ENCODE data around the gene C4orf50. TPM values are rescaled to one million over a fixed set of nuclear protein-coding genes. Genes with fewer than 3 reads are reported as not detected.

The C4orf50 gene
- total and polyA plus RNA-seq, 11 donors: 0.05 to 0.11 TPM; not detected in 9

GRCh38 chr4:5989236-5990225 lies 28.7 kb downstream of the C4orf50 start:
- TF ChIP-seq, protein P1, sequence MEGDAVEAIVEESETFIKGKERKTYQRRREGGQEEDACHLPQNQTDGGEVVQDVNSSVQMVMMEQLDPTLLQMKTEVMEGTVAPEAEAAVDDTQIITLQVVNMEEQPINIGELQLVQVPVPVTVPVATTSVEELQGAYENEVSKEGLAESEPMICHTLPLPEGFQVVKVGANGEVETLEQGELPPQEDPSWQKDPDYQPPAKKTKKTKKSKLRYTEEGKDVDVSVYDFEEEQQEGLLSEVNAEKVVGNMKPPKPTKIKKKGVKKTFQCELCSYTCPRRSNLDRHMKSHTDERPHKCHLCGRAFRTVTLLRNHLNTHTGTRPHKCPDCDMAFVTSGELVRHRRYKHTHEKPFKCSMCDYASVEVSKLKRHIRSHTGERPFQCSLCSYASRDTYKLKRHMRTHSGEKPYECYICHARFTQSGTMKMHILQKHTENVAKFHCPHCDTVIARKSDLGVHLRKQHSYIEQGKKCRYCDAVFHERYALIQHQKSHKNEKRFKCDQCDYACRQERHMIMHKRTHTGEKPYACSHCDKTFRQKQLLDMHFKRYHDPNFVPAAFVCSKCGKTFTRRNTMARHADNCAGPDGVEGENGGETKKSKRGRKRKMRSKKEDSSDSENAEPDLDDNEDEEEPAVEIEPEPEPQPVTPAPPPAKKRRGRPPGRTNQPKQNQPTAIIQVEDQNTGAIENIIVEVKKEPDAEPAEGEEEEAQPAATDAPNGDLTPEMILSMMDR (IDR thresholded peaks at IDR 0.05): no peak
- no peak for TF ChIP-seq POLR2A (IDR thresholded peaks at IDR 0.05)
- DNase-seq (no peak), ATAC-seq (no peak)
- WGBS, 4 donors: 71 to 78% (median 74%) methylated on average over 18 of the region's 18 CpGs
- Histone ChIP-seq H3K4me3 (no peak overlapping the region), H3K27ac (no peak overlapping the region), H3K36me3 (no peaks in the 10 kb centered on the region), H3K27me3 (peaks cover 0 to 40% (median 17%) of the 10 kb centered on the region in 9 donors), H3K9me3 (peaks cover 0 to 9% (median 0%) of the 10 kb centered on the region in 12 donors), H3K4me1 (no peaks in the 10 kb centered on the region)
- intact Hi-C loops (cut with DNase I): loop anchor here in 1 of 10 donors (10.0 kb wide), 1 partner anchor 265 kb away; no protein-coding TSS in a partner anchor

- TF ChIP-seq POLR2A (IDR thresholded peaks at IDR 0.05): no peak
- TF ChIP-seq, protein P1 (IDR thresholded peaks at IDR 0.05): no peak
- H3K4me1 ChIP-seq: no peaks in the 10 kb centered on the region
- DNase-seq: no peak
- H3K9me3 ChIP-seq: peaks cover 0 to 18% (median 3%) of the 10 kb centered on the region in 12 donors
- WGBS, 4 donors: 72 to 76% (median 75%) methylated on average over 14 of the region's 14 CpGs
- no peak overlapping the region for H3K27ac ChIP-seq
- no peak for ATAC-seq
- no peaks in the 10 kb centered on the region for H3K36me3 ChIP-seq
- intact Hi-C loops (cut with DNase I): no loop called here
- H3K27me3 ChIP-seq: peaks cover 0 to 33% (median 12%) of the 10 kb centered on the region in 9 donors
- no peak overlapping the region for H3K4me3 ChIP-seq
These were observed 30.0 kb downstream of the C4orf50 start for GRCh38 chr4:5988086-5988845.

GRCh38 chr4:5984843-5985242 lies 33.4 kb downstream of the C4orf50 start:
- ATAC-seq: no peak

More at GRCh38 chr4:5984843-5985242, 33.4 kb downstream of the C4orf50 start:
- intact Hi-C loops (cut with DNase I): no loop called here
- no peaks in the 10 kb centered on the region for H3K36me3 ChIP-seq
- peaks cover 0 to 18% (median 3%) of the 10 kb centered on the region in 12 donors for H3K9me3 ChIP-seq
- H3K4me1 ChIP-seq: no peaks in the 10 kb centered on the region
- no peak overlapping the region for H3K4me3 ChIP-seq
- peaks cover 0 to 38% (median 10%) of the 10 kb centered on the region in 9 donors for H3K27me3 ChIP-seq
- DNase-seq: no peak
- TF ChIP-seq POLR2A (IDR thresholded peaks at IDR 0.05): no peak
- TF ChIP-seq, protein P1 (IDR thresholded peaks at IDR 0.05): no peak
- H3K27ac ChIP-seq: no peak overlapping the region

Data from heart left ventricle (tissue), 16 donors.